IPS-11a (cell line): ENCODE results near the gene SYNJ2.

ENCODE experiments used
- H3K4me3 ChIP-seq: one replicate; pipeline ENCODE4 v1.5.1; 2013; ENCODE audit warnings: low read depth, low read length, control low read depth

SYNJ2 gene

DNA sequence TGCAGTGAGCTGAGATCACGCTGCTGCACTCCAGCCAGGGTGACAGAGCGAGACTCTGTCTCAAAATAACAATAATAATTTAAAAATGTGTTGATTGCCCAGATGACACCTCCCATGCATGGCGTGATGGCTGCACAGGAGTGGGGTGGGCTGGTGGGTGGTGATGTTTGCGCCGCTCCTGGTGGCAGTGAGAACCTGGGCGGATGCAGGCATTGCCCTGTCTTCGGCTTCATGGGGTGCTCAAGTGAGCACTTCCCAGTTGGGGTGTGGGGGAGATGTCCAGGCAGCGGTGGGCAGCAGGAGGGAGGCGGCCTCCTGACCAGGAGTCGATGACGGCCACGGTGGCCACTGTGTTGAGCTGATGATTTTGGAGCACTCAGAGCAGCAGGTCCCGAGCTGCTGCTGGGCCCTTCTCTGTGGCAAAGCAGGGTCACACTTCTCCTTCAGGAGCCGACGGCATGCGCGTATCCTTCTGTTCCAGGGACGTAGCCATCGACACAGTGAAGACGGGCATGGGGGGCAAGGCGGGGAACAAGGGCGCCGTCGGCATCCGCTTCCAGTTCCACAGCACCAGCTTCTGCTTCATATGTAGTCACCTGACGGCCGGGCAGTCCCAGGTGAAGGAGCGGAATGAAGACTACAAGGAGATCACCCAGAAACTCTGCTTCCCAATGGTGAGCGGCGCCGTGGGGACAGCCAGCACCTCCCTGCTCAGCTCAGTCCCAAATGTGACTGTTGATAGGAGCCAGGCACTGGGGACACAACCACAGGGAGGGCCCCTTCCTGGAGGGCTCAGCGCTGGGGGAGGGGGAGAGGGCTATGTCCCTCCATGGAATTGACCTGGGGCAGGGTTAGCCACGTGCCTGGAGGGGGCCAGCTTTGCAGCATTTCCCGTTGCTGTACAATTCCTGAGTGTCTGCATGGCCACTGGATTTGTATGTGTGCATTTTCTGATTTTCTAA is 89.7 kb downstream of the SYNJ2 start:
- H3K4me3 ChIP-seq, result no peak overlapping the region

DNA sequence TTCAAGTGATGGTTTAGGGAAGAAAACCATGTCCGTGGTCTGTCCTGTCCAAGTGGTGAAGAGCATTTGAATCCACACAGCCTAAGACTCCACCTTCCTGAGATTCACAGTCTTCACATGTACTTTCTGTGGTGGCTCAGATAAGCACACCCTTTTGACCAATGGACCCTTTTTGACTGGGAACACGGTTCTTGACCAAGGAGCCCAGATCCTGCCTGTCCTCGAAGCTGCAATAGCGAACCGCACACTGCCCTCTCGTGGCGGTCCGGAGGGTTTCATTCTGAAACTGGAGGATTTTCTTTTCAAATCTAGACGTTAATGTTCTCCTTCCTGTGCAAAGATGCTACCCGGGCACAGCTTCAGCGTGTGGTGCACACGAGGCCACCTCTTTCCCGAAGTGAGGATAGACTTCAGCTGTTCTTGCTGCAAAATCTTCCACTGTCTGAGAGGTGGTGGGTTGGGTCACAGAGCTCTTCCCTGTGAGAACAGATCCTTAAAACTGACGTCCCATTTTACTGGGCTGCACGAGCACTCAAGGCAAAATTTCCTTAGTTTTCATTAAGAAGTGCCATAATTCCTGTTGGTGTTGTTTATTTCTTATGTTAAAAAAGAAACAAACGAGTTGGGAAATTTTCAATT is 90.5 kb downstream of the SYNJ2 start:
- H3K4me3 ChIP-seq, result no peak overlapping the region

DNA sequence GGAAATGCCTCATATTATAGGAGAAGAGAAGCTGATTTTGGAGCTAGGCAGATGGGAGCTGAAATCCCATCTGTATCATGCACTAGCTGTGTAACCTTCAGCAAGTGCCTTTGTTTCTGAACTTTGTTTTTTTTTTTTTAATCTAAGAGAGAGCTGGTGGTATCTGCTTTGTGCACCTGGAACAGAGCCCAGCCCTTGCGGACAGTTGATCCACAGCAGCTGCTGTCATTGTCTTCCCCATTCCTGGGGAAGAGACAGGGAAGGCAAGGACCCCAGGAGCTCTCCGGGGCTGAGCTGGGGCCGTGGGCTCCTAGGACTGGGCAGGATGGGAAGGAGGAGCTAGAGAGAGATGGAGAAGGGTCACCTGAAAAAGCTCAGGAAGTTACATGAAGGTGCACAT is 92.1 kb downstream of the SYNJ2 start:
- no peak overlapping the region for H3K4me3 ChIP-seq

DNA sequence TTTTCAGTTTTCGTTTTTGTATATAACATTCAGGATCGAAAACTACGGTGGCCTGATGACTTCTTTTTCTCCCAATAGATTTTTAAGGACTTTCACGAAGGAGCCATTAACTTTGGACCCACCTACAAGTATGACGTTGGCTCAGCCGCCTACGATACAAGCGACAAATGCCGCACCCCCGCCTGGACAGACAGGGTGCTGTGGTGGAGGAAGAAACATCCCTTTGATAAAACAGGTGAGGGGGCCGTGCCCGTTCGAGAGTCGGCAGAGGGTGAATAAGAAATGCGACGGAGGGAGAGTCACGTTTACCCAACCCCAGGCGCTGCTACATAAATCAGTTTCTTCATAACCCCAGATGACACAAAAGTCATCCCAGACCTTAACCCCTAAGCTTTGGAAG is 94.9 kb downstream of the SYNJ2 start:
- H3K4me3 ChIP-seq, result no peak overlapping the region

DNA sequence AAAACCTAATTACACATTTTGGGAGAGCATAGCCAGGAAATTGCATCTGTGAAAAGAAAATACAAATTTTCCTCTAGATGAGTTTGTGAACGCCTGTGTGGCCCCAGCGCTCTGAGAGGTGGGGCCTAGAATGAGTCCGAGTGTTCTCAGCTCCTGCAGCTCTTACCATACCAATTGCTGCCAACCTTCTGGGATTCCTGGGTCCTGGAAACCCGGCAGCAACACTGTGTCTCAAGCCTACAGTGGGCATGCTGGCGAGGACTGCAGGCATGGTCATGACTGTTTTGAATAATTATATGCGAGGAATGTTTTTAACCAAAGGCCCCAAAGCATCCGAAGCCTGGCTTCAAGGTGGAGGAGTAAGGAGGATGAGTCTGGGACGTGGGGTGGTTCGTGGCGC is 96.0 kb downstream of the SYNJ2 start:
- no peak overlapping the region for H3K4me3 ChIP-seq

DNA sequence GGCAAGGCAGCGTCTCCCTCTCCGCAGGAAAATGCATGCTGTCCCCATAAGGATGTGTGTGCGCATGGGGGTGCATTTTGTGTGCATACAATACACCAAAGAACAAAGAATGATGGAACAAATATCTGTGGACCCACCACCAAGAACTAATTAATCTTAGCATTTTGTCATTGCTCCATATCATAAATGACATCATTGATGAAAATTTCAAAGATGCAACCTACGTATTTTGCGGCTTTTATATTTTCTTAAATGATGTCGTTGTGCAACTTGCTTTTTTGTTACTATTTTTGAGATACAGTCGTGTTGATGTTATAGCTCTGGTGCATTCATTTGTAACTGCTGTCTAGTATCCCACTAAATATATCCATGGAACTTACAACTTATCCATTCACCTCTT is 96.7 kb downstream of the SYNJ2 start:
- H3K4me3 ChIP-seq, result no peak overlapping the region

DNA sequence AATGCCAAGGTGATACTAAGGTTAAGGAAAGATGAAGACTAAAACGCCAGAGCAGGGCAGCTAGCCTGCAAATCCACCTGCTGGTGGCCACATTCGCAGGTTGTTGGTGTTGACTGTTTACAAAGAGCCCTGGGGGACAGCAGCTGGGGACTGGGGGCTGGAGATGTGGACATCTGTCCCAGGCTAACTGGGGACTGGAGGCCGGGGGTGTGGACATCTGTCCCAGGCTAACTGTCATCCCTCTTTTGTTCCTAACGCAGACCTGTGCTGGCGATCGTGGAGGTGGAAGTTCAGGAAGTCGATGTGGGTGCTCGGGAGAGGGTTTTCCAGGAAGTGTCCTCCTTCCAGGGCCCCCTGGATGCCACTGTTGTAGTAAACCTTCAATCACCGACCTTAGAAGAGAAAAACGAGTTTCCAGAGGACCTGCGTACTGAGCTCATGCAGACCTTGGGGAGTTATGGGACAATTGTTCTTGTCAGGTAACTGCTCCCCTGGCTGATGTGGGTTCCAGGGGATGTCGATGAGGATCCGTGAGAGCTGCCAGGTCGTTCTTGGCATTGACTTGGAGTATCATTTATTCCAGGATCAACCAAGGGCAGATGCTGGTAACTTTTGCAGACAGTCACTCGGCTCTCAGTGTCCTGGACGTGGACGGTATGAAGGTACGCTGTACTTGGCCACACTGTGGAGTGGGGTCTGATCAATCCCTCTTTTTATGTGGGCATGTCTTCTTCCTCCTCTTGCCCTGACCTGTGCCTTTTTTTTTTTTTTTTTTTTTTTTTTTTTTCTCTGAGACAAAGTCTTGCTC is 99.4 kb downstream of the SYNJ2 start:
- H3K4me3 ChIP-seq, result no peak overlapping the region

DNA sequence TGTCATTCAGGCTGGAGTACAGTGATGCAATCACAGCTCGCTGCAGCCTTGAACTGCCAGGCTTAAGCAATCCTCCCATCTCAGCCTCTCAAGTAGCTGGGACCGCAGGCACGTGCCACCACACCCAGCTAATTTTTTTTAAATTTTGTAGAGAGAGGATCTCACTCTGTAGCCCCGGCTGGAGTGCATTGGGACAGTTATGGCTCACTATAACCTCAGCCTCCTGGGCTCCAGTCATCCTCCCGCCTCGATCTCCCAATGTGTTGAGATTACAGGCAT is 99.9 kb downstream of the SYNJ2 start:
- H3K4me3 ChIP-seq, result no peak overlapping the region

DNA sequence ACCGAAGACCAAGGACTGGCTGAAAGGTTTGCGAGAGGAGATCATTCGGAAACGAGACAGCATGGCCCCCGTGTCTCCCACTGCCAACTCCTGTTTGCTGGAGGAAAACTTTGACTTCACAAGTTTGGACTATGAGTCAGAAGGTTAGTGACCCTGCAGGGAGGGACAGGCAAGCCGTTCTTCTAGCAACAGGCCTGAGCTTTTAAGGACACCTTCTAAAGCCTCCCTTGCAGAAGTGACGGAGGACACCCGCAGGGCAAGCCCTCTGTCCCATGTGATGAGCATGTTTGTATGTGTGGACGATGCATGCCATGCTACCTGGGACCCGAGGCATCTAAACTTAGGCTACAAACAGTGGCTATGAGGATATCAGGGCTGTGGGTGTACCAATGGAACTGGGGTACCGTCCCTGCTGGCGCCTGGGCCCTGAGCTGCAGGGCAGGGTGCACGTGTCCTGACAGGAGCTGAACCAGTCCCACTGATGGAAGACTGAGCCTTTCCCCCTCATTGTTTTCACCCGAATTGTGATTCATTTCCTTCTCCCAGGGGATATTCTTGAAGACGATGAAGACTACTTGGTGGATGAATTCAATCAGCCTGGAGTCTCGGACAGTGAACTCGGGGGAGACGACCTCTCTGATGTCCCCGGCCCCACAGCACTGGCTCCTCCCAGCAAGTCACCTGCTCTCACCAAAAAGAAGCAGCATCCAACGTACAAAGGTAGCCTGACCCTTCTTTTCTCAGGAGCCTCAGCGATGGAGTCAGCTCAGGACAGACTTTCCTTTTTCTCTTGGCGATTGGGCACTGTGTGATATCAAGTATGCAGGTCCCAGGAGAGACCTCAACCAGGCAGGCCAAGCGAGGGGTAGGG is 102.0 kb downstream of the SYNJ2 start:
- H3K4me3 ChIP-seq, result no peak overlapping the region

DNA sequence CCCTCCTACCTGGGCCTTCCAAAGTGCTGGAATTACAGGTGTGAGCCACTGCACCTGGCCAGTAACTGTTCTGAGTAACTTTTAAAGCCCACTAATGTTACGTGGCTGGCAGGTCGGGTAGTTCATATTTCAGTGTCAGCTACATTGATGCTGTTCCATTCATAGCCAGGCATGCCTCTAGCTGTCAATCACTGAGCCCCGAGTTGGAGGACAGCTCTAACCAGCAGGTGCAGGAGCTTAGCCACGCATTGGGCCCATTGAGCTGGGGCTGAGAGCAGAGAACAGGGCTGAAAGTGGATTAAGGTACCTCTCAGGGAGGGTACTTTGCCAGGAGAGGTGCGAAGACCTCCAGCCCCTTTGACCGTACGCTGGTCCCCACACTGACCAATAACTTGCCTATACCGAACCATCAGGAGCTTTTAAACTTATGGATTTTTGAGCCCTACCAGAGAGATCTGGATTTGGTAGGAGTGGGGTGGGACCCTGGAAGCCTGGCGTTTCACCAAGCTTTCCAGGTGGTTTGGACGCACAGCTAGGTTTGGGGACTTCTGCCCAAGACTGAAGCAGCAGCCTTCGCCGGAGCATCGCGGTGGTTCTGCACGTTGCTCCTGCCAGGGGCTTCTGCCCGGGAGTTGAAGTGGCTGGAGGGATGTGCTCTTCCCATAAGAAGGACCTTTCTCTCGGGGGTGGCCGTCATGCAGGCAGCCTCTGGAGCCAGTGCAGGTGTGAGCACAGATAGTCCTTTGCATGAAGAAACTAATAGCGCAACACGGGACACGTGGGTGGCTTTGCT is 103.8 kb downstream of the SYNJ2 start:
- no peak overlapping the region for H3K4me3 ChIP-seq

DNA sequence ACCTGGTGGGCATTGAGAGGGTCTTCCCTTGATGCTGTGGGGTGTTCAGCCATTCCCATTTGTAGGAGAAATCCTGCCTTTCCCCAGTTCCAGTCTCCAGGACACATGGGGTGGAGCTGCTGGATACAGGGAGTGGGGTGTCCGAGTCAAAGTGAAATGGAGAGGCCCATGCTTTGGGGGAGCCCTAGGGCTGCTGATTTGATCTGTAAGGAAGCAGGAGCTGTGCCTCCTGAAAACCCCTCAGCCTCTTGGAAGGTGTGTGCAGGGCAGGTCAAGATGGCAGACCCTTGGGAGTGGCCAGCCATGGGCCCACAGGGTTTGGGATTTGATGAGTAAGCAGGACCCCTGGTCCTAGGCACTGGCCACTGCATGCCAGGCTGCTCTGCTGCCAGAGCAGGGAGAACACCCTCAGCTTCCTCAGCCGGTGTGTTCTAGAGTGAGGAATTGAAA is 104.4 kb downstream of the SYNJ2 start:
- no peak overlapping the region for H3K4me3 ChIP-seq

DNA sequence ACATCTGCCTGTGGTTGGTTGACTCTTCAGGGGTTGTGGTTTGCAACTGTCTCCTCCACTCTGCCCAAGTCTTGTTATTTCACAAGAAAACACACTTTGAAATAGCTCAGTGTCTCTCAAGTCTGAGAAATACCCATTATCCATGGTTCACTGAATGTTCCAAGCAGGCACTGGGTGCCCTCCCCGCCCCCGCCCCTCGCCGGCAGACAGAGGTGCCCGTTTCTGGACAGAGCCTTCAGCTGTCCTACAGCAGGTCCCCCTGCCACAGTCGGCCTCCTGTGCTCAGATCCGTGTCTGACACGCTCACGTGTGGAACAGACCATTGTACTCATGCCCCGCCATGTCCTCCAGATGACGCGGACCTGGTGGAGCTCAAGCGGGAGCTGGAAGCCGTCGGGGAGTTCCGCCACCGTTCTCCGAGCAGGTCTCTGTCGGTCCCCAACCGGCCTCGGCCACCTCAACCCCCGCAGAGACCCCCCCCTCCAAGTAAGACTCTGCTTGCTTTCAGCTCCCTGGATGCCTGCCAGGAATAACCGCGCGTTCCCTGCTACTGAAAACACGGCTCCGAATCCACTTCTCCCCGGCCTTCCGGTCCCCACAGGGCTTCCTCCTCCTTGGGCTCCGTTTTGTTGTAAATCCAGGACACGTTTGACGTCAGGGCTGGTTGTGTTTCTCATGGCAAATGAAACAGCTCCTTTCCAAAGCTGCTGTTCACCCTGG is 105.0 kb downstream of the SYNJ2 start:
- no peak overlapping the region for H3K4me3 ChIP-seq

DNA sequence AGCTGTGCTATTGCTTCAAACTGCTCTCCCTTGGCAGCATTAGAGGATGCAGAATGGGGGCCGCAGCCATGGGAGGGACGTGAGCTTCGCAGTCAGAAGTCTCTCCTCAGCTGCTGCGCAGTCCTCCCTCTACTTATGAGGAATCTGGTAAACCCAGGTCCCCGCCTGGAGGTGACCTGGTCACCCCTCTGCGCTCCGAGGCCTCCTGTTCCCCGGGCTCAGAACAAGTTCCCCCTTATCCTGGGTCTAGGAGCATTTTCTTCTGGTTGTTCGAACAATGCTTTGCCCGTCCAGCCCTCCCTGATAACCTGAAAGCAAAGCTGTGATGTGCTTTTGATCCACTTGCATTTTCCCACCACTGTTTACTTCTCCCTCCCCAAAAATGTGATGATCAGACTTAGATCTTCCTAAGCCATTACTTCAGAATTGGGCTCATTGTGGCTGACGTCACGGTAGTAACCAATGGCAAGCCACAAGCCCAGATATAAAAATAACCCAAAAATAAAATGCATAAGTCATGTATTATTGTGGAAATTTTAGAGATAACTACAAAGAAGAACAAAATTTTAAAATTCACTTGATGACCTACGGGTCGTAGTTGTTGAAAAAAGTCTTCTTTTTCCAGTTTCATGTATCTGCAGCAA is 105.7 kb downstream of the SYNJ2 start:
- H3K4me3 ChIP-seq, result no peak overlapping the region

DNA sequence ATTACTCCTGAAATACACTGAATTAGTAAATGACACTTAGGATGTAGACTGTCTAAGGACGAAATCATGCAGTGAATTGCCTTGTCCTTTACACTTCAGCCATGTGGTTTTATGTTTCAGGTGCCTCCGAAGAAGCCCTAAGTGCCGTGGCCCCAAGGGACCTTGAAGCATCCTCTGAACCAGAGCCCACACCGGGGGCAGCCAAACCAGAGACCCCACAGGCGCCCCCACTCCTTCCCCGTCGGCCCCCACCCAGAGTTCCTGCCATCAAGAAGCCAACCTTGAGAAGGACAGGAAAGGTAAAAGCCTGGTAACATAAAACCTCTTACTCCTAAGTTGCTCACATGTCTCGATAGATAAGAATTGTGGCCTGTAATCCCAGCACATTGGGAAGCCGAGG is 111.1 kb downstream of the SYNJ2 start:
- H3K4me3 ChIP-seq, result no peak overlapping the region

DNA sequence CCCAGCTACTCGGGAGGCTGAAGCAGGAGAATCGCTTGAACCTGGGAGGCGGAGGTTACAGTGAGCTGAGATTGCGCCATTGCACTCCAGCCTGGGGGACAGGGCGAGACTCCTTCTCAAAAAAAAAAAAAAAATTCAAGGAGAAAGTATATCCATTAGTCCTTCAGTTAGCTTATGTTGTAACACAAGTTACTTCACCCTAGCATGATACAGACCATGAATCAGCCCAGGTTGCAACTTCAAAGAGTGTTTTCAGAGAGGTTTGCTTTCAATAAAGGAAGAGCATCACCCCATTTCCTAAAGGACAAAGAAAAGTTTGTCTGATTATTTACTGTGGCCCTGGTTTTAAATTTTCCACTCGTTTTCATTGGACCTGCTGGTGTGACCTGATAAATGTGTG is 113.4 kb downstream of the SYNJ2 start:
- no peak overlapping the region for H3K4me3 ChIP-seq

DNA sequence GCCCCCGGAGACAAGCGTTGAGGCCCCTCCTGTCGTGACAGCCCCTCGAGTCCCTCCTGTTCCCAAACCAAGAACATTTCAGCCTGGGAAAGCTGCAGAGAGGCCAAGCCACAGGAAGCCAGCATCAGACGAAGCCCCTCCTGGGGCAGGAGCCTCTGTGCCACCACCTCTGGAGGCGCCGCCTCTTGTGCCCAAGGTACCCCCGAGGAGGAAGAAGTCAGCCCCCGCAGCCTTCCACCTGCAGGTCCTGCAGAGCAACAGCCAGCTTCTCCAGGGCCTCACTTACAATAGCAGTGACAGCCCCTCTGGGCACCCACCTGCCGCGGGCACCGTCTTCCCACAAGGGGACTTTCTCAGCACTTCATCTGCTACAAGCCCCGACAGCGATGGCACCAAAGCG is 114.0 kb downstream of the SYNJ2 start:
- no peak overlapping the region for H3K4me3 ChIP-seq

DNA sequence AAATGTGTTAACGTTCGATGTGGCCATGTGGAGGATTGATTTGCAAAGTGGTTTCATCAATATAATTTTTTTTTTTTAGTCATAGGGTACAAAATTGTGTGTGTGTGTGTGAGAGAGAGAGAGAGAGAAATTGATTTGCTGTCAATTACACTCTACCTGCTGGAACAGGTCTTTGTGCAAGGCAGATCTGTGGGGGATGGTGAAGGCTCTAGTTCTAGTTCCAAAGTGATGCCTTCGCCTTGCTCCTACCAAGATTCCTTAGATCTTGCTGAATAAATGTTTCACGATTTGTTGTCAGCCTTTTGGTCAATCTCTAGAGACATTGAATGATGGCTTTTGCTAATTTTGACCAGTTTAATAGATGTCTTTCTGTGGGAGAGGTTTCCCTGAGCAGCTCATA is 121.6 kb downstream of the SYNJ2 start:
- no peak overlapping the region for H3K4me3 ChIP-seq

DNA sequence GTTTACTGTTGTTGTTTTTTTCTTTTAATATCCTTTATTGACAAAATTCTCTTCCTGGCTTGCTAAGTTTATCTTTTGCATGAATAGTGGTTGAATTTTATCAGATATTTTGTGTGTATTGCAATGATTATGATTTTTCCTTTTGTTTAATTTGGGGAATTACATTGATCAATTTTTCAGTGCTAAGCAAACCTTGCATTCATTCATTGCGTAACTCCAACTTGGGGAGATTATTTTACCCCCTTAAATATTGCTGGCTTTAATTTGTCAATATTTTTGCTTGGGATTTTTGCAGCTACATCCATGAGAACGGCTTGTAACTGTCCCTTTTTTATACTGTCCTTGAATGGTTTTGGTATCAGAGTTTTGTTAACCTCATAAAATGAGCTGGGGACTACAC is 123.0 kb downstream of the SYNJ2 start:
- no peak overlapping the region for H3K4me3 ChIP-seq

DNA sequence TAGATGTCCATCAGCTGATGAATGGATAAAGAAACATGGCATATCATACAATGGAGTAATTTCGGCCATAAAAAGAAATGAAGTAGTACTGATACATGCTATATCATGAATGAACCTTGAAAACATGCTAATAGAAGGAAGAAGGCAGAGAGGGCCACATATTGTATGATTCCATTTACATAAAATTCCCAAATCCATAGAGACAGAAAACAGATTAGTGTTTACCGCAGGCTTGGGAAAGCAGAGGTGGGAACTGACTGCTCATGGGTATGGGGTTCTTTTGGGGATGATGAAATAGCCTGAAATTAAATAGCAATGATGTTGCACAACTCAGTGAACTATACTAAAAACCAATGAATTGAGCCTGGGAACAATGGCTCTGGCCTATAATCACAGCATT is 128.1 kb downstream of the SYNJ2 start:
- H3K4me3 ChIP-seq, result no peak overlapping the region
